GM19463 (cell line): ENCODE results near the gene RGL1.
A peak's percentile ranks its signal among the peaks of the same experiment; 100 is the strongest.
"Not testable (repeated sequence)": the region's sequence is repeated elsewhere in the genome, so short reads cannot be mapped to it uniquely, and the experiment has no call there.

ENCODE experiments used
- ATAC-seq: cut with Tn5 transposase; IDR thresholded peaks from one replicate; pipeline ENCODE4 v1.9.1; 2021; ENCODE audit warnings: mild to moderate bottlenecking, moderate library complexity; ENCODE audit not compliant: unreplicated experiment

Gene RGL1

GRCh38 chr1:183783767-183784637, 20.9 kb upstream of the RGL1 start:
- ATAC-seq: no peak

GRCh38 chr1:183785921-183786320, 19.0 kb upstream of the RGL1 start:
- not testable (repeated sequence) for ATAC-seq

- ATAC-seq: no peak
Observed at GRCh38 chr1:183787704-183788103, 17.2 kb upstream of the RGL1 start.

- no peak for ATAC-seq
Observed at GRCh38 chr1:183791319-183791718, 13.6 kb upstream of the RGL1 start.

GRCh38 chr1:183792300-183792699, 12.6 kb upstream of the RGL1 start:
- ATAC-seq: no peak

GRCh38 chr1:183794088-183794487, 10.8 kb upstream of the RGL1 start:
- ATAC-seq: no peak

GRCh38 chr1:183800449-183800848, 4.5 kb upstream of the RGL1 start:
- no peak for ATAC-seq

- ATAC-seq: no peak
Observed at GRCh38 chr1:183801649-183802048, 3.3 kb upstream of the RGL1 start.

- ATAC-seq: no peak
Observed at GRCh38 chr1:183804387-183804786, 533 bp upstream of the RGL1 start.

GRCh38 chr1:183806125-183806524, 1.2 kb downstream of the RGL1 start:
- ATAC-seq: no peak

- no peak for ATAC-seq
Observed at GRCh38 chr1:183806675-183807074, 1.8 kb downstream of the RGL1 start.

GRCh38 chr1:183807549-183808168, 2.7 kb downstream of the RGL1 start:
- peak; percentile 53 for ATAC-seq

GRCh38 chr1:183808296-183809027, 3.5 kb downstream of the RGL1 start:
- no peak for ATAC-seq

- ATAC-seq: no peak
Observed at GRCh38 chr1:183810121-183810520, 5.2 kb downstream of the RGL1 start.

GRCh38 chr1:183810756-183811544, 6.0 kb downstream of the RGL1 start:
- no peak for ATAC-seq

GRCh38 chr1:183812128-183812527, 7.2 kb downstream of the RGL1 start:
- ATAC-seq: no peak

- no peak for ATAC-seq
Observed at GRCh38 chr1:183812686-183813569, 8.0 kb downstream of the RGL1 start.

- no peak for ATAC-seq
Observed at GRCh38 chr1:183814121-183814681, 9.3 kb downstream of the RGL1 start.

- no peak for ATAC-seq
Observed at GRCh38 chr1:183816110-183816509, 11.2 kb downstream of the RGL1 start.
